Uterus (tissue), 2 donors: ENCODE measurements around the gene PJA1.

ENCODE experiments used
- POLR2A ChIP-seq, 2 donors: fragments of 450-650 bp; IDR thresholded peaks; one replicate each; pipeline ENCODE4 v1.6.1; 2016; ENCODE audit warnings: antibody characterized with exemption in 2 of 2, mild to moderate bottlenecking in 1 of 2, moderate library complexity in 1 of 2
- TF ChIP-seq, protein P1 (sequence below), 4 experiments: fragments of 200-600 bp in 2 of 4; fragments of 450-650 bp in 2 of 4; sonication (generic) in 2 of 4; IDR thresholded peaks; one replicate each; pipeline ENCODE4 v1.5.1; 2016 to 2019; ENCODE audit warnings: antibody characterized with exemption in 4 of 4, mild to moderate bottlenecking in 2 of 4, moderate library complexity in 1 of 4

DNA sequence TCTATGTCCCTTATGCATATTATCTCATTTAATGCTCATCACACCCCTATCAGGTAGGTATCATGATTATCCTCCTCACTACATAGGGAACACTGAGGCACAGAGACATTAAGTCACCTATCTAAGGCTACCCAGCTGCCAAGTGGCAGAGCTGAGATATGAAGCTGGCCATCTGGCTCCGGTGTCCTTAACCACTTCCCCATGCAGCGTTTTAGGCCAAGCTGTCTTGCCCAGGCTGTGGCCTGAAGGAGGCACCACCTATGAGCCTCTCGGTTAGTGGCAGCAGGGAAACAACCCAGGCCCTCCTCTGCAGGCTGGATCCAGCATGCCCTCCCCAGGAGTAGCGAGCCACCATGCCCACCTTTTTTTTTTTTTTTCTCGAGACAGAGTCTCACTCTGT, 16.3 kb downstream of the PJA1 start:
- TF ChIP-seq, protein P1, sequence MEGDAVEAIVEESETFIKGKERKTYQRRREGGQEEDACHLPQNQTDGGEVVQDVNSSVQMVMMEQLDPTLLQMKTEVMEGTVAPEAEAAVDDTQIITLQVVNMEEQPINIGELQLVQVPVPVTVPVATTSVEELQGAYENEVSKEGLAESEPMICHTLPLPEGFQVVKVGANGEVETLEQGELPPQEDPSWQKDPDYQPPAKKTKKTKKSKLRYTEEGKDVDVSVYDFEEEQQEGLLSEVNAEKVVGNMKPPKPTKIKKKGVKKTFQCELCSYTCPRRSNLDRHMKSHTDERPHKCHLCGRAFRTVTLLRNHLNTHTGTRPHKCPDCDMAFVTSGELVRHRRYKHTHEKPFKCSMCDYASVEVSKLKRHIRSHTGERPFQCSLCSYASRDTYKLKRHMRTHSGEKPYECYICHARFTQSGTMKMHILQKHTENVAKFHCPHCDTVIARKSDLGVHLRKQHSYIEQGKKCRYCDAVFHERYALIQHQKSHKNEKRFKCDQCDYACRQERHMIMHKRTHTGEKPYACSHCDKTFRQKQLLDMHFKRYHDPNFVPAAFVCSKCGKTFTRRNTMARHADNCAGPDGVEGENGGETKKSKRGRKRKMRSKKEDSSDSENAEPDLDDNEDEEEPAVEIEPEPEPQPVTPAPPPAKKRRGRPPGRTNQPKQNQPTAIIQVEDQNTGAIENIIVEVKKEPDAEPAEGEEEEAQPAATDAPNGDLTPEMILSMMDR (IDR thresholded peaks at IDR 0.05), result no peak
- no peak for TF ChIP-seq POLR2A (IDR thresholded peaks at IDR 0.05)
